ENCODE data around the gene ABCC1. TPM values are rescaled to one million over a fixed set of nuclear protein-coding genes. Genes with fewer than 3 reads are reported as not detected.

The ABCC1 gene
- total and polyA plus RNA-seq, 2 donors from 2014 or later: 4.6 to 29.7 TPM

DNA sequence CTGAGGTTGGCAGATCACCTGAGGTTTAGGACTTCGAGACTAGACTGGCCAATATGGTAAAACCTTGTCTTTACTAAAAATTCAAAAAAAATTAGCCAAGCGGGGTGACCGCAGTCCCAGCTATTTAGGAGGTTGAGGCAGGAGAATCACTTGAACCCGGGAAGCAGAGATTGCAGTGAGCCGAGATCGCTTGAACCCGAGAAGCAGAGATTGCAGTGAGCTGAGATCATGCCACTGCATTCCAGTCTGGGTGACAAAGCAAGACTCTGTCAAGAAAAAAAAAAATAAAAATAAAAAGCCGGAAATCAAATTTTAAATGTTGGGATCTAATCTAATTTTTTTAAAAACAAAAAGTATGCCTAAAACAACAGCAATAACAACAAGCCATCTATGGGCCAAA, 56.3 kb downstream of the ABCC1 start:
- intact Hi-C loops (cut with DNase I): no loop called here
- TF ChIP-seq, protein P1, sequence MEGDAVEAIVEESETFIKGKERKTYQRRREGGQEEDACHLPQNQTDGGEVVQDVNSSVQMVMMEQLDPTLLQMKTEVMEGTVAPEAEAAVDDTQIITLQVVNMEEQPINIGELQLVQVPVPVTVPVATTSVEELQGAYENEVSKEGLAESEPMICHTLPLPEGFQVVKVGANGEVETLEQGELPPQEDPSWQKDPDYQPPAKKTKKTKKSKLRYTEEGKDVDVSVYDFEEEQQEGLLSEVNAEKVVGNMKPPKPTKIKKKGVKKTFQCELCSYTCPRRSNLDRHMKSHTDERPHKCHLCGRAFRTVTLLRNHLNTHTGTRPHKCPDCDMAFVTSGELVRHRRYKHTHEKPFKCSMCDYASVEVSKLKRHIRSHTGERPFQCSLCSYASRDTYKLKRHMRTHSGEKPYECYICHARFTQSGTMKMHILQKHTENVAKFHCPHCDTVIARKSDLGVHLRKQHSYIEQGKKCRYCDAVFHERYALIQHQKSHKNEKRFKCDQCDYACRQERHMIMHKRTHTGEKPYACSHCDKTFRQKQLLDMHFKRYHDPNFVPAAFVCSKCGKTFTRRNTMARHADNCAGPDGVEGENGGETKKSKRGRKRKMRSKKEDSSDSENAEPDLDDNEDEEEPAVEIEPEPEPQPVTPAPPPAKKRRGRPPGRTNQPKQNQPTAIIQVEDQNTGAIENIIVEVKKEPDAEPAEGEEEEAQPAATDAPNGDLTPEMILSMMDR (IDR thresholded peaks at IDR 0.05; ENCODE audit: borderline replicate concordance, extremely low read depth, insufficient read depth): no peak
- H3K4me3 ChIP-seq (ENCODE audit: low read length in 3 of 3): no peak overlapping the region
- H3K36me3 ChIP-seq (ENCODE audit: control insufficient read depth in 2 of 3, insufficient read depth in 3 of 3, low read length in 3 of 3): peaks cover 0 to 2% (median 0%) of the 10 kb centered on the region in 3 donors
- H3K27me3 ChIP-seq (ENCODE audit: control insufficient read depth, insufficient read depth, low read length): no peaks in the 10 kb centered on the region
- H3K4me1 ChIP-seq (ENCODE audit: control insufficient read depth in 2 of 3, insufficient read depth in 2 of 3, low read depth in 1 of 3, low read length in 3 of 3): no peaks in the 10 kb centered on the region
- no peak overlapping the region for H3K27ac ChIP-seq (ENCODE audit: low read depth in 2 of 2, low read length in 2 of 2)
- no peaks in the 10 kb centered on the region for H3K9me3 ChIP-seq (ENCODE audit: control insufficient read depth in 2 of 3, insufficient read depth in 1 of 3, low read length in 3 of 3)
- FAIRE-seq (no peak), DNase-seq (no peak)
- no peak overlapping the region for H3K9ac ChIP-seq (ENCODE audit: low read length in 3 of 3)

DNA sequence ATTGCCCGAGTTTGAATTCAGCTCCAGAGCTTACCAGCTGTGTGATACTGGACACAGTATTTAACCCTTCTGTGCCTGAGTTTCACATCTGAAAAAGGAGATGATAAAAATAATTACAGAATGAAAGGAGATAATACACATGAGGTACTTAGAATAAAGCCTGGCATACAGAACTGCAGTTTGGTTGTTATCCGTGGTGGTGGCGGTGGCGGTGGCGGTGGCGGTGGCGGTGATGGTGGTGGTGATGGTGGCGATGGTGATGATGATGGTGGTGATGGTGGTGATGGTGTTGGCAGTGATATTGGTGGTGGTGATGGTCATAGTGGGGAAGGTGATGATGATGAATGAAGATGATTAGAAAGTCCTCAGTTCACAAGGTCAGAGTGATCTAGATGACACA, 57.2 kb downstream of the ABCC1 start:
- Histone ChIP-seq H3K27ac (ENCODE audit: low read depth in 2 of 2, low read length in 2 of 2) (no peak overlapping the region), H3K9ac (ENCODE audit: low read length in 3 of 3) (no peak overlapping the region), H3K9me3 (ENCODE audit: control insufficient read depth in 2 of 3, insufficient read depth in 1 of 3, low read length in 3 of 3) (no peaks in the 10 kb centered on the region), H3K4me1 (ENCODE audit: control insufficient read depth in 2 of 3, insufficient read depth in 2 of 3, low read depth in 1 of 3, low read length in 3 of 3) (no peaks in the 10 kb centered on the region), H3K27me3 (ENCODE audit: control insufficient read depth, insufficient read depth, low read length) (no peaks in the 10 kb centered on the region), H3K36me3 (ENCODE audit: control insufficient read depth in 2 of 3, insufficient read depth in 3 of 3, low read length in 3 of 3) (peaks cover 0 to 2% (median 0%) of the 10 kb centered on the region in 3 donors), H3K4me3 (ENCODE audit: low read length in 3 of 3) (no peak overlapping the region)
- TF ChIP-seq, protein P1 (IDR thresholded peaks at IDR 0.05; ENCODE audit: borderline replicate concordance, extremely low read depth, insufficient read depth): no peak
- intact Hi-C loops (cut with DNase I): no loop called here
- FAIRE-seq (no peak), DNase-seq (no peak)

DNA sequence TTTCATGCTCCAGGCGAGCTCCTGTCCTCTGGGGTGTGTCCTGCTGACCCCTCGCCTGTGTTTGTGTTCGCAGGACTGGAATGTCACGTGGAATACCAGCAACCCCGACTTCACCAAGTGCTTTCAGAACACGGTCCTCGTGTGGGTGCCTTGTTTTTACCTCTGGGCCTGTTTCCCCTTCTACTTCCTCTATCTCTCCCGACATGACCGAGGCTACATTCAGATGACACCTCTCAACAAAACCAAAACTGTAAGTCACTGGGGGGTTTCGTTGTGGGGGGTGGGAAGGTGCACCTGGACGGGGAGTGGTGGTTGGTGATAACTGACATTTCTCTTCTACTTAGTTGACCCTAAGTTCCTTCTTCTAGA, 58.3 kb downstream of the ABCC1 start:
- no peak overlapping the region for H3K4me3 ChIP-seq (ENCODE audit: low read length in 3 of 3)
- intact Hi-C loops (cut with DNase I): no loop called here
- H3K36me3 ChIP-seq (ENCODE audit: control insufficient read depth in 2 of 3, insufficient read depth in 3 of 3, low read length in 3 of 3): peaks cover 0 to 2% (median 2%) of the 10 kb centered on the region in 3 donors
- DNase-seq: no peak
- no peaks in the 10 kb centered on the region for H3K4me1 ChIP-seq (ENCODE audit: control insufficient read depth in 2 of 3, insufficient read depth in 2 of 3, low read depth in 1 of 3, low read length in 3 of 3)
- TF ChIP-seq, protein P1 (IDR thresholded peaks at IDR 0.05; ENCODE audit: borderline replicate concordance, extremely low read depth, insufficient read depth): no peak
- H3K27me3 ChIP-seq (ENCODE audit: control insufficient read depth, insufficient read depth, low read length): no peaks in the 10 kb centered on the region
- no peak overlapping the region for H3K9ac ChIP-seq (ENCODE audit: low read length in 3 of 3)
- H3K27ac ChIP-seq (ENCODE audit: low read depth in 2 of 2, low read length in 2 of 2): no peak overlapping the region
- H3K9me3 ChIP-seq (ENCODE audit: control insufficient read depth in 2 of 3, insufficient read depth in 1 of 3, low read length in 3 of 3): no peaks in the 10 kb centered on the region
- FAIRE-seq: no peak

DNA sequence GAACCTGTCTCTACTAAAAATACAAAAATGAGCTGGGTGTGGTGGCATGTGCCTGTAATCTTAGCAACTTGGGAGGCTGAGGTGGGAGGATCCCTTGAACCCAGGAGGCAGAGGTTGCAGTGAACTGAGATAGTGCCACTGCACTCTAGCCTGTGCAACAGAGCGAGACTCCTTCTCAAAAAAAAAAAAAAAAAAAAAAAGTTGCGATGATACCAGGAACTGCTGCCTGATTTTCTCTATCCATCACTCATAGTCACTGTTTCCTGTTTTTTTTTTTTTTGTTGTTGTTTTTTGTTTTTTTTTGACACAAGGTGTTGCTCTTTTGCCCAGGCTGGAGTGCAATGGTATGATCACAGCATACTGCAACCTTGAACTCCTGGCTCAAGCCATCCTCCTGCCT, 59.2 kb downstream of the ABCC1 start:
- no peaks in the 10 kb centered on the region for H3K9me3 ChIP-seq (ENCODE audit: control insufficient read depth in 2 of 3, insufficient read depth in 1 of 3, low read length in 3 of 3)
- FAIRE-seq: no peak
- no peak overlapping the region for H3K27ac ChIP-seq (ENCODE audit: low read depth in 2 of 2, low read length in 2 of 2)
- peaks cover 0 to 2% (median 2%) of the 10 kb centered on the region in 3 donors for H3K36me3 ChIP-seq (ENCODE audit: control insufficient read depth in 2 of 3, insufficient read depth in 3 of 3, low read length in 3 of 3)
- no peak for DNase-seq
- TF ChIP-seq, protein P1 (IDR thresholded peaks at IDR 0.05; ENCODE audit: borderline replicate concordance, extremely low read depth, insufficient read depth): no peak
- intact Hi-C loops (cut with DNase I): no loop called here
- no peak overlapping the region for H3K4me3 ChIP-seq (ENCODE audit: low read length in 3 of 3)
- H3K4me1 ChIP-seq (ENCODE audit: control insufficient read depth in 2 of 3, insufficient read depth in 2 of 3, low read depth in 1 of 3, low read length in 3 of 3): no peaks in the 10 kb centered on the region
- H3K9ac ChIP-seq (ENCODE audit: low read length in 3 of 3): no peak overlapping the region
- H3K27me3 ChIP-seq (ENCODE audit: control insufficient read depth, insufficient read depth, low read length): no peaks in the 10 kb centered on the region

All from kidney (tissue), 14 donors.